Activated CD8-positive, alpha-beta T cell treated with anti-CD3 and anti-CD28 coated beads for 36 hours (primary cell): ENCODE measurements around the gene RMRP. TPM values are rescaled to one million over a fixed set of nuclear protein-coding genes. Genes with fewer than 3 reads are reported as not detected.
A peak's percentile ranks its signal among the peaks of the same experiment; 100 is the strongest.

Experiments
- ATAC-seq: fragments of 200-7000 bp; cut with Tn5 transposase; one replicate; pipeline ENCODE4 v1.10.0; 2021; ENCODE audit warnings: mild to moderate bottlenecking, moderate library complexity
- CTCF ChIA-PET: fragments of 350-600 bp; sonication (Branson Sonifier 250); formaldehyde crosslinking; loops from one replicate; lab custom pipeline; 2021; ENCODE audit warnings: antibody characterized with exemption; lab: Charles Lee
- POLR2A ChIA-PET: fragments of 350-600 bp; sonication (Branson Sonifier 250); formaldehyde crosslinking; loops from one replicate; lab custom pipeline; 2021; ENCODE audit warnings: antibody characterized with exemption; lab: Charles Lee
- DNase-seq: peaks from one replicate; pipeline ENCODE4 v3.0.0-alpha.2; 2020
- H3K27ac Mint-ChIP-seq: one replicate; pipeline ENCODE4 v1.8.0; 2021; ENCODE audit warnings: mild to moderate bottlenecking, mixed read lengths
- H3K27me3 Mint-ChIP-seq: one replicate; pipeline ENCODE4 v1.8.0; 2021; ENCODE audit warnings: mixed read lengths
- H3K36me3 Mint-ChIP-seq: one replicate; pipeline ENCODE4 v1.8.0; 2021; ENCODE audit warnings: low read depth, mixed read lengths
- H3K4me1 Mint-ChIP-seq: one replicate; pipeline ENCODE4 v1.8.0; 2021; ENCODE audit warnings: low read depth, mixed read lengths
- H3K4me3 Mint-ChIP-seq: one replicate; pipeline ENCODE4 v1.8.0; 2021; ENCODE audit warnings: mild to moderate bottlenecking, moderate library complexity, mixed read lengths
- H3K9me3 Mint-ChIP-seq: one replicate; pipeline ENCODE4 v1.8.0; 2021; ENCODE audit warnings: mixed read lengths
- intact Hi-C: fragments of 100-400 bp; cut with micrococcal nuclease; formaldehyde crosslinking; loops from one replicate; pipeline ENCODE4 v1.10.0; 2022
- total RNA-seq, 2 experiments: library from RNA; stranded (reverse); gene quantifications; one replicate each; pipeline ENCODE4 v1.2.3, GENCODE V29; 2021
- TF ChIP-seq, protein P1 (sequence below): fragments of 200-600 bp; IDR thresholded peaks from one replicate; pipeline ENCODE4 v1.8.0; 2022; ENCODE audit warnings: antibody characterized with exemption, mild to moderate bottlenecking

Gene RMRP
- total RNA-seq, 2 experiments from 2014 or later = 13,164 to 13,311 TPM

DNA sequence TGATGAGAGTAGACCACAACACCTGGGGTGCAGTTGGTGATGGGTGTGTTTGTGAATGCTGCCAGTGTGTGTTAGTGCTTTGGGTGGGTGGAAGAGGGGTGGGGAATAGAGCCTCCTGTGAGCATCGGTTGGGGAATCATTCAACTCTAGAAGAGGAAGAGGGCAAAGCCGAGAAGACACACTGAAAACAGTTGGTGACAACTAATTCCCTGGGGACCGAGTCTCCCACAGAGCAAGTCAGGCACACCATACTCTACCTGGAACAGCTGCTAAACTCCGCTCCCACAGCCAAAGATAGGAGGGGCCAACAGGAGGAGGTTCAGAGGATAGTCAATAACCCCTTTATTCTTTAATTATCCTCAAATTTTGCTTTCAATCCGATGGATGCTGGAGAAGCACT lies 8.7 kb upstream of the RMRP start:
- Mint-ChIP-seq H3K27ac (no peak overlapping the region), H3K27me3 (no peaks in the 10 kb centered on the region), H3K36me3 (peaks cover 17% of the 10 kb centered on the region), H3K4me3 (no peak overlapping the region), H3K9me3 (no peaks in the 10 kb centered on the region), H3K4me1 (peaks cover 25% of the 10 kb centered on the region)
- no peak for DNase-seq
- POLR2A ChIA-PET = interaction anchor here (0.7 to 1.3 kb wide), 3 partner anchors 7 to 612 kb away, joined by 3 to 4 read pairs (median 3); no protein-coding TSS in a partner anchor
- CTCF ChIA-PET = interaction anchor here (1.6 to 24.5 kb wide), 4 partner anchors 27 to 66 kb away, joined by 6 to 313 read pairs (median 18); partner anchors contain the start of genes CREB3, TLN1 and TPM2
- TF ChIP-seq, protein P1, sequence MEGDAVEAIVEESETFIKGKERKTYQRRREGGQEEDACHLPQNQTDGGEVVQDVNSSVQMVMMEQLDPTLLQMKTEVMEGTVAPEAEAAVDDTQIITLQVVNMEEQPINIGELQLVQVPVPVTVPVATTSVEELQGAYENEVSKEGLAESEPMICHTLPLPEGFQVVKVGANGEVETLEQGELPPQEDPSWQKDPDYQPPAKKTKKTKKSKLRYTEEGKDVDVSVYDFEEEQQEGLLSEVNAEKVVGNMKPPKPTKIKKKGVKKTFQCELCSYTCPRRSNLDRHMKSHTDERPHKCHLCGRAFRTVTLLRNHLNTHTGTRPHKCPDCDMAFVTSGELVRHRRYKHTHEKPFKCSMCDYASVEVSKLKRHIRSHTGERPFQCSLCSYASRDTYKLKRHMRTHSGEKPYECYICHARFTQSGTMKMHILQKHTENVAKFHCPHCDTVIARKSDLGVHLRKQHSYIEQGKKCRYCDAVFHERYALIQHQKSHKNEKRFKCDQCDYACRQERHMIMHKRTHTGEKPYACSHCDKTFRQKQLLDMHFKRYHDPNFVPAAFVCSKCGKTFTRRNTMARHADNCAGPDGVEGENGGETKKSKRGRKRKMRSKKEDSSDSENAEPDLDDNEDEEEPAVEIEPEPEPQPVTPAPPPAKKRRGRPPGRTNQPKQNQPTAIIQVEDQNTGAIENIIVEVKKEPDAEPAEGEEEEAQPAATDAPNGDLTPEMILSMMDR = no peak
- ATAC-seq = no peak
- intact Hi-C loops = no loop called here

DNA sequence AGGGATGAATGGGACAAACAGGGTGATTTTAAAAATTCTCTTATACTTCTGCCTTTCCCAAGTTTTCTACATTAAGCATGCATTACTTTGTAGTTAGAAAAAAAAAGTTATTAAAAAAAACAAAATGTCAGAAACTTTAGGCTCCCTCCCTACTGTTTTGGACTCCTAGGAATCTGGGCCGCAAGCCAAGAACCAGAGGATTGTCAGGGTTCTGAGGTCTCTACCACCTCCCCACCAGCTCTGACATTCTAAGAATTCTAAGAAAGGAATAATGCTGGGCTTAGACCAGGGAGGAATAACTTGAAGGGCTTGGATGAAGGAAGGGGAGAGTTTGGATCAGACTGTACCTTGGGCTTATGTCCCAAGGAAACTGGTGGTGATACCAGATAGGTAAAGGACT lies 8.2 kb upstream of the RMRP start:
- H3K9me3 Mint-ChIP-seq = no peaks in the 10 kb centered on the region
- intact Hi-C loops = no loop called here
- peaks cover 21% of the 10 kb centered on the region for H3K36me3 Mint-ChIP-seq
- no peaks in the 10 kb centered on the region for H3K27me3 Mint-ChIP-seq
- H3K4me3 Mint-ChIP-seq = peak overlapping the region; percentile 84
- H3K4me1 Mint-ChIP-seq = peaks cover 29% of the 10 kb centered on the region
- ChIA-PET CTCF (interaction anchor here (1.6 to 24.5 kb wide), 8 partner anchors 19 to 66 kb away, joined by 3 to 313 read pairs (median 13); partner anchors contain the start of genes CREB3, TLN1 and TPM2), POLR2A (interaction anchor here (0.7 to 3.3 kb wide), 6 partner anchors 10 to 613 kb away, joined by 3 to 12 read pairs (median 8); no protein-coding TSS in a partner anchor)
- ATAC-seq (no peak), DNase-seq (no peak)
- H3K27ac Mint-ChIP-seq = no peak overlapping the region
- TF ChIP-seq, protein P1 = no peak

DNA sequence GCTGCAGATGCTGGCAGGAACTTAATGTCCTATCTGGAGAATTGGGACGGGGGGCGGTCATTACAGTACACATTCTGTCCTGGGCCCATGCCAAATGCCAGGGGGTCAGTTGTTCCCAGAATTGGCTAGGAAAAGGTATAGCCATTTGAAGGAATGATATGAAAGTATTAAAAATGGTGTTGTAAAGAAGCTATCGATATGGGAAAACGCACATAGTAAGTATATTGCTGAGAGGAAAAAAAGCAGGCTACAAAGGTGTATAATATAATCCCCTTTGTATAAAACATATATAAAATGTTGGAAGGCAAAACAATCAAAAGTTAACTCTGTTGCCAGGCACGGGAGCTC lies 7.6 kb upstream of the RMRP start:
- intact Hi-C loops = no loop called here
- Mint-ChIP-seq H3K27ac (peak overlapping the region; percentile 63), H3K27me3 (no peaks in the 10 kb centered on the region), H3K36me3 (peaks cover 27% of the 10 kb centered on the region), H3K4me3 (peak overlapping the region; percentile 84), H3K9me3 (no peaks in the 10 kb centered on the region), H3K4me1 (peaks cover 35% of the 10 kb centered on the region)
- ChIA-PET CTCF (interaction anchor here (1.1 to 24.5 kb wide), 12 partner anchors 19 to 125 kb away, joined by 3 to 313 read pairs (median 8); partner anchors contain the start of genes CREB3, TLN1 and TPM2), POLR2A (interaction anchor here (0.6 to 3.3 kb wide), 6 partner anchors 10 to 47 kb away, joined by 3 to 12 read pairs (median 8); no protein-coding TSS in a partner anchor)
- no peak for ATAC-seq
- TF ChIP-seq, protein P1 = no peak
- DNase-seq = no peak

DNA sequence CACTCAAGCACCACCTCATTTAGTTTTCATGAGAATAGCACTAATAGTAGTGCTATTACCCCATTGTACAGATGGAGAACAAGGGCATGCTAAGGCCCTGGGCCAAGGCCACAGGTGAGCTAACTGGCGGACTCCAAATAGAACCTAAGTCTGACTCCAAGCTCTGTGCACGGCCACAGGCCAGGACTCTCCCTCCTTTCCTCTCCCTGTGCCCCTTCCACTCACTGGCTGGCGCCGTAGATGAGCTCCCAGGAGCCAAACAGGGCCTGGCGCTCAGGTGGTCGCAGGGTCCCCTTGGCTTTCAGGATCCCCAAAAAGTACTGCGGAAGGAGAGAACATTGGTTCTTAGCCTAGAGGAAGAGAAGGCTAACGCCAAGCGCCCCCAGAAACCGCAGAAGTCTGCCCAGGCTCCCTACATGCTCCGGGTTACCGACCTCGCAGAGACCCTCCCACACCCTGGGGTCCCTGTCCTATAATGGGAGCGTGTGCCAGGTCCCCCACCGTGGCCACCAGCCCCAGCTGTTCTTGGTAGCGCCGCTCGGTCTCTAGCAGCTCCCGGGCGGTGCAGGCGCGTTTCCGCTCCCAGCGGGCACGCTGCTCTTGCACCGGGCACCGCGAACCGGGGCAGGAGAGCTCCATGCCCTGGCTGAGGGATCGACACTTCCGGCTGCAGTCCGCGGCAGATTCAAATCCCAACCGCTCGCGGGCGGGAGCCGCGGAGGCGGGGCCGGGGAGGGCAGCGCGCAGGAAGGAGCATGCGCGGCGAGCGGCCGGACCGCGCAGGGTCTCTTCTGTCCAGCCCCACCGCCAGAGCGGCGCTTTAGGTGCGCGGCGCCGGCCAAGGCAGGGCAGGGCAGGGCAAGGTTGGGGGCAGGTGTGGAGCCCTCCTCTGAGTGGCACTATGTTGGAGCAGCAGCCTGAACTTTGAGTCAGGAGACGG lies 7.0 kb upstream of the RMRP start, which contains the start of gene ARHGEF39:
TSS of gene ARHGEF39 (minus strand) at position 665 of the 940 bp plus-strand sequence. CDS start at position 639, 26 bp downstream.
- DNase-seq = peak; percentile 80
- no peaks in the 10 kb centered on the region for H3K9me3 Mint-ChIP-seq
- TF ChIP-seq, protein P1 = no peak
- peaks cover 33% of the 10 kb centered on the region for H3K36me3 Mint-ChIP-seq
- POLR2A ChIA-PET = interaction anchor here (0.6 to 3.3 kb wide), 14 partner anchors 9 to 91 kb away, joined by 3 to 12 read pairs (median 4); partner anchors contain the start of gene TLN1
- peaks cover 40% of the 10 kb centered on the region for H3K4me1 Mint-ChIP-seq
- peak within 1 kb of the TSS; percentile 84 for H3K4me3 Mint-ChIP-seq
- intact Hi-C loops = no loop called here
- peak within 1 kb of the TSS; percentile 63 for H3K27ac Mint-ChIP-seq
- CTCF ChIA-PET = interaction anchor here (0.8 to 24.5 kb wide), 18 partner anchors 11 to 125 kb away, joined by 3 to 313 read pairs (median 5); partner anchors contain the start of genes CREB3, SIT1, TLN1 and TPM2
- no peaks in the 10 kb centered on the region for H3K27me3 Mint-ChIP-seq
- peak; percentile 89 for ATAC-seq
